ENCODE data around the gene PDP2.
A peak's percentile ranks its signal among the peaks of the same experiment; 100 is the strongest.
"Not testable (repeated sequence)": the region's sequence is repeated elsewhere in the genome, so short reads cannot be mapped to it uniquely, and the experiment has no call there.

The PDP2 gene

GRCh38 chr16:66921729-66922450 is 41.6 kb downstream of the PDP2 start:
- DNase-seq, result no peak

GRCh38 chr16:66923247-66923731 is 43.0 kb downstream of the PDP2 start:
- DNase-seq, result peak; percentile 30

DNA sequence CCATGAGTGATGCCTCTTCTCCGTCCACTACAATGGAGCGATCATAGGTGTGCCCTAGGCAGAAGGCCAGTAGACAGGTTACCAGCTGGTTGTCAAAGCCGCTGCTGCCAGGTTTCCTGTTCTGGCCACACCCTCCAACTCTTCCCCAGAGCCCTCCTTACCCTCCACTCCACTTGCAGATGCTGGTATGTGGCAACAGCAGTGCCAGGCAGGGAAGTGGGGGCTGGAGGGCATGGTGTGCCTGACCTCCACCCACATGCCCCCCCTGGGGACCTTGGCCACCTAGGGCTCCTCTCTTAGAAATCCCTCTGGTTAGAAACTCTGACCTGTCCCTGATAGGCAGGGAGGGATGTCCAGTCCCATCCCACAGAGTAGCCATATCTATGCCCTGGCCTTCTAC is 43.6 kb downstream of the PDP2 start:
- DNase-seq, result no peak

GRCh38 chr16:66924527-66925321 is 44.4 kb downstream of the PDP2 start:
- DNase-seq, result no peak

- no peak for DNase-seq
Observed at GRCh38 chr16:66925322-66925840, 45.1 kb downstream of the PDP2 start, which contains the start of gene RRAD. Gene RRAD (minus strand): TSS chr16:66925535. CDS start chr16:66925179, 356 bp downstream.

DNA sequence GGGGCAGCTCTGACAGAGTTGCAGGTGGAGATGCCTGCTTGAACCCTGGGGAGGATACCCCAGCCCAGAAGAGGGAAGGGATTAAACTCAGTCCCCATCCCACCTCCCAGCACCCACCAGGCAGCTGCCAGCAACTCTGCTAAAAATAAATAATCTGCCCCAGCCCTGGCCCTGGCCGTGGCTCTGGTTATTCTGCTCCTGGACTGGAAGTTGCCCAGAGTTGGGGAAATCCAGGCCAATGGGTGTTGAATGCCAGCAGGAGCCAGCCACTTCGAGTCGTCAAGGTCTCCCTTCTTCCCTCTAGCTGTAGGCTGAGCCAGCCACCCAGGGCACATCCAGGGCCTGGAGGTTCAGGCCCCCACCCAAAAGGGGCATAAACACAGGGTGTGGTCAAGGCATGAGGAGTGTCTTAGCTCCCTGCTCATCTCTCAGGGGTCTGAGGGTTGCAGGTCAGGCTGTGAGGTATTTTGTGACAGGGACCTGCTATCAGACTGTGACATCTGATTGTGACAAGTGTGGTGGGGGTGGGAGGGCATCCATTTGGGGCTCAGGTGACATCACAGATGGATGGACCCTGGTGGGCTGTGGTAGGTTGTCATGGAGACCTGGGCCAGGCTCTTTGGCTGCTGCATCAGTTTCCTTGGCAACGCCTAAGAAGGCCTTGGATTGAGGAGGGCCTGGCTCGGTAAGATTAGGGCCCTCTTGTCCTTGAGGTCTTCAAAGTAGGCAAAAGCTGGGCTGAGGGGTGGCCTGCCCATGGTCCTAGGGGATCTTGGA is 46.0 kb downstream of the PDP2 start:
- no peak for DNase-seq

- no peak for DNase-seq
Observed at GRCh38 chr16:66926961-66927436, 46.7 kb downstream of the PDP2 start.

DNA sequence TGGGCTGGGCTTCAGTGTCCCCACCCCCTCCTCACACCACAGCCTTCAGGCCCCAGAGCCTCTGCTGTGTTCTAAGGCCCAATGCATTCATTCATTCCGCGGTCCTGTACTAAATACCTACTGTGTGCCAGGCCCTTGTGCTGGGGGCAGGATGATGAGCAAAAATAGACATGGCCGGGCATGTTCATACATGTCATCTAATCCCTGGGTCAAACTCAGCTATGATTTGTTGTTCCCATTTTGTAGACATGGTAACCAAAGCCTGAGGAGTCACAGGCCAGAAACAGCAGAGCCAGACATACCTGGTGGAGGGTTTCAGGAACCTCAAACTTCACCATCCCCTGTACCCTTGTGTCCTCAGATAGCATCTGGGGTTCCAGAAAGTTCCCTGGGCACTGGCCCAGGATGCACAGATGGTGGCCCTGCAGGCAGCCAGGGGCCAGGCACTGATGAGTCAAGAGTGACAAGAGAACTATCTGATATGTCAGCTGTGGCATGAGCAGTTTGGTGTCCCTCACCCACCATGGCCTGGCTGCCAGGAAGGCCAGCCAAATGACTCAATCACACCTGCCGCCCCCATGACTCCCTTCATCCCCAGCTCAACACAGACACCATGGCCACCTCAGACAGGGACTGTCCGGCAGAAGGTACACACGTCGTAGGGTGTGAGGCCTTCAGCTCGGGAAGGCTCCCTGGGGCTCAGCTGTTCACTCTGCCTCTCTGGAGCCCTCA is 47.8 kb downstream of the PDP2 start:
- DNase-seq, result no peak

DNA sequence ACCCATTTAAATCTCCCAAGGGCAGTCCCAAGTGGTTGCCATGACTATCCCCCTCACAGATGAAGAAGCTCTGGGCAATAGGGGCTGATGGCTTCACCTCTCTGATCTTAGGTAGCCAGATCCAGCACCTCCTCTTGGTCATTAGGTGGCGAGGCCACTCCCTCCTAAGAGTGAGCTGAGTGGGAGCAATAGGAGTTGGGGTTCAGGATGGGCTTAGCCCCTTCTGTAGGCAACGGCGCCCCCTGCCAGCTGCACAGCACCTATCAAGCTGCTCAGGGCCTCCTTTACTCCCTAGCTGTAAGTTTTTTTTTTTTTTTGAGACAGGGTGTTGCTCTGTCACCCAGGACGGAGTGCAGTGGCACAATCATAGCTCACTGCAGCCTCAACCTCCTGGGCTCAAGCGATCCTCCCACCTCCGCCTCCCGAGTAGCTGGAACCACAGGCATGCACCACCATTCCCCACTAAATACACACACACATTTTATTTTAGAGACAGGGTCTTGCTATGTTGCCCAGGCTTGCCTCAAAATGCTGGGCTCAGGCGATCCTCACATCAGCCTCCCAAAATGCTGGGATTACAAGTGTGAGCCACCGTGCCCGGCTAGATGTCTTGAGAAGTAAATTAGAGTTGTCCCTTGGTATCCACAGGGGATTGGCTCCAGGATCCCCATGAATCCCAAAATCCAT is 48.5 kb downstream of the PDP2 start:
- DNase-seq, result no peak

GRCh38 chr16:66930189-66930588 is 49.9 kb downstream of the PDP2 start:
- DNase-seq, result no peak

- no peak for DNase-seq
Observed at GRCh38 chr16:66931665-66932064, 51.4 kb downstream of the PDP2 start.

GRCh38 chr16:66932076-66932475 is 51.8 kb downstream of the PDP2 start:
- DNase-seq, result no peak

DNA sequence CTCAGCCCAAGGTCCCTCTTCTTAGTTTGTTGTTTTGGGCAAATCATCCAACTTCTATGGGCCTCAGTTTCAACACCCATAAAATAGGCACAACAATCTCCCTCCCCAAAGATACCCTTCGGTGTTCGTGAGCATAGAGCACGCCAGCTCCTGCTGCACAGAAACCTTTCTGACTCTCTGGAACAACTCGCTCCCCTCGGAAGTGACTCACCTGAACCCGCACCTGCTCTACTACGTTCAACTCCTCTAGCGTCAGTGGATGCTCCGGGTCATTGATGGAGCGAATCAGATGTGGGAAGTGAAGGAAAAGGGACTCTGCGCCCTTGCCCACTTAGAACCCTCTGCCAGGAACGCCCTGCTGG is 53.4 kb downstream of the PDP2 start:
- DNase-seq, result no peak

DNA sequence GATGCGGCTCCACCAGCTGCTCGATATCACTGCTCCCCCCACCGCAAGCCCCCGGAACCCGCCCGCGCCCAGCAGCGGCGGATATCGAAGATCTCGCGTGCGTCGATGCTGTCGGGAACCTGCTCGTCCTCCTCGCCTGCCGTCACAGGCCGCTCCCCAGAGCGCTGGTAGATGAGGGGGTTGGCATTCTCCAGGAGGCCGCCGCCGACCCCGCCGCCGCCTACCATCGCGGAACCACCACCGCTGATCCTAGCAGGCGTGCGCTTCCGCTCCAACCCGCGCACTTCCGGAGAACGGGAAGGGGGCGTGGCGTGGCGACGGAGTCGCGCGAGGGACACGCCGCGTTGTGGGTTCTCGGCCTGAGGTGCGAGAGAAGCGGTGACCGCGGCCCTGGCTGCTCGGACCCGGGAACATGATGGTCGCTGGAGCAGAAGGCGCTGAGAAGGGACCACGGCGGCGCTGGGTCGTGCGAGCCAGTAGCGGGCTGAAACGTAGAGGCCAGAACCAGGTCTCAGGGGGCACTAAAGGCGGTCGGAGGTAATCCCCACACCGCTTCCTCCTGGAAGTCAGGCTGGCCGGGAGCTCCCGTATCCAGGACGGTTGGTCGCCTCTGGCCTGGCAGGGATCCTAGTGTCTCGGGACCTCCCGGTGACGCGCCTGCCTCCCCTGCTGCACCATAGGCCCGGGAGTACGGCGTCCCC is 54.0 kb downstream of the PDP2 start, which contains the start of gene CIAO2B:
TSS of gene CIAO2B (minus strand) at position 265 of the 701 bp plus-strand sequence. CDS start at position 227, 38 bp downstream.
- DNase-seq, result peak; percentile 29

DNA sequence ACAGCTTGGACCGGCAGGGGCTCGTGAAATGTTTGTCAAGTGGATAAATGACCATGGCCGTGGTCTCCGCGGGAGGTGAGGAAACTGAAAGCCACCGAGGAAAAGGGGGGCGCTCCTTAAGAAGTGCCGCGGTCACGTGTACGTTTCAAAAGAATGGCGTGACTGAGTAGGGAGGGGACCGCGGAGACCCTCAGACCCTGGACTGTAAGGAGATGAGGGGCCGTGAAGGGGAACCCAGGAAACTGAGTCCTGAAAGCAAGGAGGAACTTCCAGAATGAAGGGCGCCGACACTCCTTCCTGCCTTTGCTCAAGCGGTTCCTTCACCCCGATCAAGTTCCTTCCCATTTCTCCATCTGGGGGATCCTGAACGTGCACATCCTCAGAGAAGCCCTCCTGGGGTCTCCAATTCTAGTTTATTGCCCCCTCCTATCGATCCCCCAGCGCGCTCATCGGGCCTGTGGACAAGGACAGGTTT is 54.6 kb downstream of the PDP2 start:
- DNase-seq, result not testable (repeated sequence)

DNA sequence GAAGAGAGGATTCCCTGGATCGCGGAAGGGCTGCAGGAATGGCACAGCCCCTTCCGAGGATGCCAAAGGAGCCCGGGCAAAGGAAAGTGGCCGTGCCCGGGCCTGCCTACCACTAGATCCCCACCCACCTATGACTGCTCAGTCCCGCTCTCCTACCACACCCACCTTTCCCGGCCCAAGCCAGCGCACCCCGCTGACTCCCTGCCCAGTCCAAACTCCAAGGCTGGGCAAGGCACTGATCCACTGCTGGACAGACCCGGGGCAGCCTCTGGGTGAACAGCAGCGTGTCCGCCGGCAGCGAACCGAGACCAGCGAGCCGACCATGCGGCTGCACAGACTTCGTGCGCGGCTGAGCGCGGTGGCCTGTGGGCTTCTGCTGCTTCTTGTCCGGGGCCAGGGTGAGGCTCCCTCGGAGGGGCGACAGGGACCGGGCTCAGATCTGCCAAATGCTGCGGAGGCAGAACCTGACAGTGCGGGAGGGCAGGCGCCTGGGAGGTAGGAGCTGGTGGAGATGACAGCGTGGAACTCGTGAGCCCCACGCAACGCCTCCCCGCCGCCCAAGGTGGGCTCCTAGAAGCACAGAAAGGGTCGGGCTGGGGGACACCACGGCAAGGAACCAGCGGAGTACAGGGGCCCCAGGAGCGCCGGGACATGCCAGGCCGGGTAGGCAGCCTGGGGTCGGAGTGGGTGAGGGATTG is 55.1 kb downstream of the PDP2 start, which contains the start of gene CES2:
TSS of gene CES2 (plus strand) at position 203 of the 698 bp plus-strand sequence. CDS start at position 323, 120 bp downstream.
- no peak for DNase-seq

DNA sequence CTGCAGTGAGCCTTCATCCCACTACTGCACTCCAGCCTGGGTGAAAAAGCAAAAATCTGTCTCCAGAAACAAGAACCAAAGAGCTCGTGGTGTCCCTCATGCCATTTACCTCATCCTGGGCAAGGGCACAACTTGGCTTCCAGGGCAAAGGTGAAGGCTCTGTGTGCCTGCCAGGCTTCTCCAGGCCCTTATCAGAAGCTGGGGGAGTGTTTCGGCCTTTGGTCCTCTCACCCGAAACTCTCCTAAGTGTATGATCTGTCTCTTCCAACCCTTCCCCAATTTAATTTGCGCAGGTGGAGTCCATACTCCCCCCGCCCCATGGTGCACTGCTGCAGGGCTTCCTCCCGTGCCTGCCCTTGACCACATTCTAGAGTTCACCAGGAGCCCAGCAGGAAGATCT is 56.1 kb downstream of the PDP2 start:
- no peak for DNase-seq

DNA sequence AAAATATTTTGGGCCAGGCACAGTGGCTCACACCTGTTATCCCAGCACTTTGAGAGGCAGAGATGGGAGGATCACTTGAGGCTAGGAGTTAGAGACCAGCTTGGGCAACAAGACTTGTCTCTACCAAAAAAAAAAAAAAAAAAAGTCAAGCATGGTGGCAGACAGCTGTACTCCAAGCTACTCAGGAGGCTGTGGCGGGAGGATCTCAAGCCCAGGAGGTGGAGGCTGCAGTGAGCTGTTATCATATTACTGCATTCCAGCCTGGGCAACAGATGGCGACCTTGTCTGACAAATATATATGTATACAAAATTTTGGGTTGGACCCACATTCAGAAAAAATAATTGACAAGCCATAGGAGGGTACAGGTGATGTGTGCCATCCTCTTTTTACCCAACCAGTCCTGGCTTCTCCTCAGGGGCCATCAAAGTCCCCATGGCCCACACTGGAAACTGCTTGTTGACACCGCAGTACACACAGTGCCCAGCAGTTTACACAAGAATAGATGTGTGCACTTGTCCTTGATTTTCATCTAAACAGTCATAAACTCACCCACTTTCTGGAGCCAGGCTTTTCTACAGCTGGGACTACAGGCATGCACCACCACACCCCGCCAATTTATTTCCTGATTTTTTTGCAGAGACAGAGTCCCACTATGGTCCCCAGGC is 56.7 kb downstream of the PDP2 start:
- DNase-seq, result no peak

- DNase-seq, result no peak
Observed at GRCh38 chr16:66937725-66938337, 57.5 kb downstream of the PDP2 start.

All from NCI-H2029 (cell line).